Measurements from ENCODE around the gene COA4.

Gene COA4

DNA sequence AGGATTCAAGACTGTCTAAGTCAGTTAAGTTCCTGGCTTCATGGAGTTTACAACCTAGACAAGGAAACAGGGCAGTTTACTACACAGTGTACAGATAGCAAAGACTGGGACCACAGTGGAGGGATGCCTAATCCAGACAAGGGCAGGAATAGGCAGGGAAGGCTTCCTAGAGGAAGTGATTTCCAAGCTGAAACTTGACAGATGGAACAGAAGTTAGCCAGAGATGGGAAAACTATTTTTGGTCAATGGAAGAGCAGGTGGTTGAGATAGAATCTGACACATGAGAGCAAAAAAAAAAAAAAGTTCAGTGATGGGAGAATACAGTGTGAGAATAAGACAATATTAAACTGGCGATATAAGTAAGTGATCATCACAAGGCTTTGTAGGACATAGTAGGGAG lies 1.3 kb downstream of the COA4 start:
- Histone ChIP-seq H3K36me3 (ENCODE audit: control insufficient read depth, low read length) (peaks cover 72% of the 10 kb centered on the region), H3K4me2 (ENCODE audit: low read length) (peak overlapping the region; percentile 86), H4K20me1 (ENCODE audit: control insufficient read depth, insufficient read depth, low read depth, low read length) (no peaks in the 10 kb centered on the region), H3K9me2 (replicated peaks; ENCODE audit: control insufficient read depth, low read length) (no peaks in the 10 kb centered on the region), H3F3A (ENCODE audit: control insufficient read depth, insufficient read depth) (peaks cover 12% of the 10 kb centered on the region), H3K4me3 (ENCODE audit: low read length) (peak overlapping the region; percentile 91), H3K79me2 (ENCODE audit: control insufficient read depth, low read length) (peaks cover 62% of the 10 kb centered on the region), H3K27me3 (ENCODE audit: control insufficient read depth, low read length) (no peaks in the 10 kb centered on the region), H3K9me3 (ENCODE audit: control insufficient read depth, insufficient read depth, low read length) (no peaks in the 10 kb centered on the region), H3K27ac (ENCODE audit: low read depth, low read length) (peak overlapping the region; percentile 85; the same call in 1 of the 2 replicates), H3K4me1 (ENCODE audit: control insufficient read depth, low read length) (peaks cover 27% of the 10 kb centered on the region)
- TF ChIP-seq, protein P1, sequence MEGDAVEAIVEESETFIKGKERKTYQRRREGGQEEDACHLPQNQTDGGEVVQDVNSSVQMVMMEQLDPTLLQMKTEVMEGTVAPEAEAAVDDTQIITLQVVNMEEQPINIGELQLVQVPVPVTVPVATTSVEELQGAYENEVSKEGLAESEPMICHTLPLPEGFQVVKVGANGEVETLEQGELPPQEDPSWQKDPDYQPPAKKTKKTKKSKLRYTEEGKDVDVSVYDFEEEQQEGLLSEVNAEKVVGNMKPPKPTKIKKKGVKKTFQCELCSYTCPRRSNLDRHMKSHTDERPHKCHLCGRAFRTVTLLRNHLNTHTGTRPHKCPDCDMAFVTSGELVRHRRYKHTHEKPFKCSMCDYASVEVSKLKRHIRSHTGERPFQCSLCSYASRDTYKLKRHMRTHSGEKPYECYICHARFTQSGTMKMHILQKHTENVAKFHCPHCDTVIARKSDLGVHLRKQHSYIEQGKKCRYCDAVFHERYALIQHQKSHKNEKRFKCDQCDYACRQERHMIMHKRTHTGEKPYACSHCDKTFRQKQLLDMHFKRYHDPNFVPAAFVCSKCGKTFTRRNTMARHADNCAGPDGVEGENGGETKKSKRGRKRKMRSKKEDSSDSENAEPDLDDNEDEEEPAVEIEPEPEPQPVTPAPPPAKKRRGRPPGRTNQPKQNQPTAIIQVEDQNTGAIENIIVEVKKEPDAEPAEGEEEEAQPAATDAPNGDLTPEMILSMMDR (IDR thresholded peaks at IDR 0.05; ENCODE audit: low read depth, low read length, poor library complexity, severe bottlenecking) = no peak
- TF ChIP-seq EZH2phosphoT487 (IDR thresholded peaks at IDR 0.05; ENCODE audit: borderline replicate concordance, low read length) = no peak

DNA sequence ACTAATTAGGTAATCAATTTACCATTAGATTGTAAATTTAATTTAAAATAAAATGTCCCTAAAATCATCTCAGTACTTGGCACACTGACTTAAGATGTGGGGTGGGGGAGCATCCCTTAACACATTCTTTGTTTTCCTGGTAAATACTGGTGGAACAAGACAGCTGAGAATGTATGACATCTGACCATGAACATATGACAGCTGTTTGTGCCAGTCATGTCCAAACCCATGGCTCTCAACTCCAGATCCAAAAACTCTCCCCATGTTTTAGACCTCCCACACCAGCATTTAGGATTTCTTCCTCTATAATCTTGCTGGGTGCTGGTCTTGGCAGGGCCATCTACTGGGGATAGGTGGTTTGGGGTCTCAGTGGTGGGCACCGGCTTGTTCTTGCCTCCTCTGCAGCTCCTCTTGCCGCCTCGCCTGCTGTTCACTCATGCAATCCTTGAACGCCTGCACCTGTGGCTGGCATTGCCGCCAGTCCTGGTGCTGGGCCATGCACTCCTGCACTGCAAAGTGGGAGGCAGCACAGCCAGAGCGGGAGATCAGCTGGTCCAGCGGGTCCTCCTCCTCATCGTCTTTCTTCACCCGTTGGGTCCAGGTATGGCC lies 3.8 kb downstream of the COA4 start:
- Histone ChIP-seq H4K20me1 (ENCODE audit: control insufficient read depth, insufficient read depth, low read depth, low read length) (no peaks in the 10 kb centered on the region), H3K9me2 (replicated peaks; ENCODE audit: control insufficient read depth, low read length) (no peaks in the 10 kb centered on the region), H3K4me2 (ENCODE audit: low read length) (no peak overlapping the region), H3F3A (ENCODE audit: control insufficient read depth, insufficient read depth) (peaks cover 16% of the 10 kb centered on the region), H3K4me3 (ENCODE audit: low read length) (no peak overlapping the region), H3K79me2 (ENCODE audit: control insufficient read depth, low read length) (peaks cover 43% of the 10 kb centered on the region), H3K27ac (ENCODE audit: low read depth, low read length) (no peak overlapping the region), H3K36me3 (ENCODE audit: control insufficient read depth, low read length) (peaks cover 76% of the 10 kb centered on the region), H3K27me3 (ENCODE audit: control insufficient read depth, low read length) (no peaks in the 10 kb centered on the region), H3K9me3 (ENCODE audit: control insufficient read depth, insufficient read depth, low read length) (no peaks in the 10 kb centered on the region), H3K4me1 (ENCODE audit: control insufficient read depth, low read length) (peaks cover 19% of the 10 kb centered on the region)
- no peak for TF ChIP-seq EZH2phosphoT487 (IDR thresholded peaks at IDR 0.05; ENCODE audit: borderline replicate concordance, low read length)
- TF ChIP-seq, protein P1 (IDR thresholded peaks at IDR 0.05; ENCODE audit: low read depth, low read length, poor library complexity, severe bottlenecking) = no peak

DNA sequence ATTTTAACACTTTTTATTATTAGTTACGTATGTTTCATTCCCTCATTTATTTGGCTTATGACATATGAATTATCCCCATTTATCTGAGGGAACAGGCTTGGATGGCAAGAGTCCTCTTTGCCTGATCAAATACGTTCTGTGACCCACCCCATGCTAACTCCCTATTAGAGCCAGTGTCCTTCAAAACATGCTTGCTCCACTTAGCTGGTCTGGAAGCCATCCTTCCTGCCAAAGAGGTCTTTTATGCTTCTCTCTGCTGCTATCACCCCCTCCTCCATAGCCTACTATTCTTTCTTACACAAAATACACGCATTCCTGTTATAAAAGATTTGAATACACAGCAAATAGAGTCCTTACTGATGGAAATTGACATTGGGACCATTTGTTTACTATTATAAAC lies 6.4 kb downstream of the COA4 start:
- Histone ChIP-seq H3K4me2 (ENCODE audit: low read length) (no peak overlapping the region), H3F3A (ENCODE audit: control insufficient read depth, insufficient read depth) (peaks cover 15% of the 10 kb centered on the region), H4K20me1 (ENCODE audit: control insufficient read depth, insufficient read depth, low read depth, low read length) (no peaks in the 10 kb centered on the region), H3K79me2 (ENCODE audit: control insufficient read depth, low read length) (peaks cover 21% of the 10 kb centered on the region), H3K9me2 (replicated peaks; ENCODE audit: control insufficient read depth, low read length) (no peaks in the 10 kb centered on the region), H3K27ac (ENCODE audit: low read depth, low read length) (no peak overlapping the region), H3K9me3 (ENCODE audit: control insufficient read depth, insufficient read depth, low read length) (no peaks in the 10 kb centered on the region), H3K4me1 (ENCODE audit: control insufficient read depth, low read length) (peaks cover 7% of the 10 kb centered on the region), H3K36me3 (ENCODE audit: control insufficient read depth, low read length) (peaks cover 64% of the 10 kb centered on the region), H3K4me3 (ENCODE audit: low read length) (no peak overlapping the region), H3K27me3 (ENCODE audit: control insufficient read depth, low read length) (no peaks in the 10 kb centered on the region)
- no peak for TF ChIP-seq EZH2phosphoT487 (IDR thresholded peaks at IDR 0.05; ENCODE audit: borderline replicate concordance, low read length)
- TF ChIP-seq, protein P1 (IDR thresholded peaks at IDR 0.05; ENCODE audit: low read depth, low read length, poor library complexity, severe bottlenecking) = no peak

Data from DOHH2 (cell line).